LNCaP clone FGC (cell line): Measurements from ENCODE around the gene GSTM2.

Source experiments
- DNase-seq: peaks from one replicate; pipeline ENCODE4 v3.0.0-alpha.2; 2011; ENCODE audit warnings: low read depth
- H3K4me3 ChIP-seq: 2 replicates; pipeline ENCODE4 v1.5.1; 2011; ENCODE audit warnings: mild to moderate bottlenecking, low read depth, low read length, control low read depth
- CTCF ChIP-seq: IDR thresholded peaks from 2 replicates; pipeline ENCODE4 v1.5.1; 2012; ENCODE audit warnings: mild to moderate bottlenecking; ENCODE audit not compliant: control insufficient read depth, insufficient read depth; ENCODE audit errors: extremely low read depth

The GSTM2 gene

GRCh38 chr1:109667452-109668122 lies at the start of gene GSTM2:
GSTM2 (plus strand) TSS chr1:109668057; CDS start chr1:109668116, 59 bp downstream.
- no peak for DNase-seq
- H3K4me3 ChIP-seq, result no peak within 1 kb of the TSS
- TF ChIP-seq CTCF, result no peak

GRCh38 chr1:109618661-109619575 lies 48.9 kb upstream of the GSTM2 start:
- no peak for DNase-seq
- no peak for TF ChIP-seq CTCF
- H3K4me3 ChIP-seq, result peak overlapping the region; percentile 96

GRCh38 chr1:109619576-109620400 lies 48.1 kb upstream of the GSTM2 start, which contains the start of the genes AMPD2 and GNAT2:
AMPD2 (plus strand) TSS chr1:109619837; CDS start chr1:109621176, 1,339 bp downstream.
GNAT2 (minus strand) TSS chr1:109619616; CDS start chr1:109612870, 6,746 bp downstream.
- DNase-seq, result peak; percentile 66
- TF ChIP-seq CTCF, result no peak
- H3K4me3 ChIP-seq, result peak within 1 kb of the TSS; percentile 96

GRCh38 chr1:109620401-109620791 lies 47.5 kb upstream of the GSTM2 start:
- TF ChIP-seq CTCF, result no peak
- no peak for DNase-seq
- H3K4me3 ChIP-seq, result peak overlapping the region; percentile 96

- no peak for TF ChIP-seq CTCF
- peak overlapping the region; percentile 96 for H3K4me3 ChIP-seq
- DNase-seq, result peak; percentile 45
These were observed 47.0 kb upstream of the GSTM2 start for GRCh38 chr1:109620841-109621286.

- H3K4me3 ChIP-seq, result peak overlapping the region; percentile 96
- no peak for DNase-seq
- no peak for TF ChIP-seq CTCF
These were observed 46.3 kb upstream of the GSTM2 start for GRCh38 chr1:109621379-109622136.
